Measurements from ENCODE around the gene RAB14.

The RAB14 gene

DNA sequence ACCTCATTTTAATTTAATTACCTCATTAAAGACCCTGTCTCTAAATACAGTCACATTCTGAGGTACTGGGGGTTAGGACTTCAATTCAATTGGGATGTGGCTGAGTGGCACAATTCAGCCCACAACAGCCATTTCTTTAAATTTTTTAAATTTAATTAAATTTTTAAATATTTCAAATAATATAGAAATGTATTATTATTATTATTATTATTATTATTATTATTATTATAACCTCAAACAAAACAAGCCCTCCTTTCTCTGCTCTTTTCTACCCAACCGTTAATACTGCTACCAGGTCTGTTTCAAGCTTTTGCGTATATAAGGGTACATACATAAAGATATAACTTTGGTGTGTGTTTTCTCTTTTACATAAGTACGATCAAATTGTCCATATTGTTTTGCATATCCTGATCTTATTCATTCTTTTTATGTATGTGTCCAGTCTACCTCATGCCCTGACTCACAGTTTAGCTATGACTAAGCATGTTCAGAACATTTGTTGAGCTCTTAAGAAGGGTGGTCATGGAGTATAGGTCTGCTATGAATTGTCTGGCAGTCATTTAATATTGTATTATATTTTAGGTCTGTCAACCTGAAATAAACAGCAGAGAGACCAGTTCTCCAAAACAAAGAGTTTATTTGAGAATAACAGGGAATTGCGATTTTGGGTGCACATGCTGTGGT lies 16.1 kb upstream of the RAB14 start:
- Histone ChIP-seq H3K27ac (ENCODE audit: low read length) (no peak overlapping the region), H3K27me3 (ENCODE audit: low read depth, low read length) (no peaks in the 10 kb centered on the region), H3K4me3 (ENCODE audit: low read depth in 1 of 2, low read length in 2 of 2) (no peak overlapping the region), H3K36me3 (ENCODE audit: control insufficient read depth in 1 of 2, insufficient read depth in 2 of 2, low read length in 2 of 2) (no peaks in the 10 kb centered on the region), H3K9me3 (ENCODE audit: control insufficient read depth in 1 of 2, low read length in 2 of 2) (no peaks in the 10 kb centered on the region), H3K4me1 (ENCODE audit: control insufficient read depth in 1 of 2, insufficient read depth in 2 of 2, low read length in 2 of 2) (peaks cover 0 to 4% of the 10 kb centered on the region in 2 donors)

DNA sequence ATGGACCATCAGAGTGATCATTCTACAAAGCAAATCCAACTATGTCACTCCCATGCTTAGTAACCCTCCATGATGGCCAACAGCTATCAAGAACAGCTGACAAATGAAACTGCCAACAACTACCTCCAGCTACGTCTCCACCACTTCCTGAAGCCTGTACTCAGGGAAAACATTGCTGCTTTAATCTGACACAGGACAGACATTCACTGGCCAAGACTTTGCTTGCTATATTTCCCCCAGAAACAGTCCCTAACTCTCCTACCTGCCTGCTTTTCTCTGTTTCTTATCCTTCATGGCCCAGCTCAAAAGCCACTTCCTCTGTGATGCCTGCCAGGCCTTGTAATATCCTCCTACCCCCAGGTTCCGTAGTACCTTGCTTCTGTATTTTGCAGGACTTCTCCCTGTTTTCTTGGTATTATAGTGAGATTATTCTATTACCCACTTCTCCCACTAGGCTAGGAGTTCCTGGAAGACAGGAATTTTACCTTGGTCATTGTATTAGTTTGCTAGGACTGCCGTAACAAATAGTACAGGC lies 14.7 kb upstream of the RAB14 start:
- Histone ChIP-seq H3K27ac (ENCODE audit: low read length) (no peak overlapping the region), H3K27me3 (ENCODE audit: low read depth, low read length) (no peaks in the 10 kb centered on the region), H3K4me1 (ENCODE audit: control insufficient read depth in 1 of 2, insufficient read depth in 2 of 2, low read length in 2 of 2) (no peaks in the 10 kb centered on the region), H3K9me3 (ENCODE audit: control insufficient read depth in 1 of 2, low read length in 2 of 2) (no peaks in the 10 kb centered on the region), H3K36me3 (ENCODE audit: control insufficient read depth in 1 of 2, insufficient read depth in 2 of 2, low read length in 2 of 2) (no peaks in the 10 kb centered on the region), H3K4me3 (ENCODE audit: low read depth in 1 of 2, low read length in 2 of 2) (no peak overlapping the region)

DNA sequence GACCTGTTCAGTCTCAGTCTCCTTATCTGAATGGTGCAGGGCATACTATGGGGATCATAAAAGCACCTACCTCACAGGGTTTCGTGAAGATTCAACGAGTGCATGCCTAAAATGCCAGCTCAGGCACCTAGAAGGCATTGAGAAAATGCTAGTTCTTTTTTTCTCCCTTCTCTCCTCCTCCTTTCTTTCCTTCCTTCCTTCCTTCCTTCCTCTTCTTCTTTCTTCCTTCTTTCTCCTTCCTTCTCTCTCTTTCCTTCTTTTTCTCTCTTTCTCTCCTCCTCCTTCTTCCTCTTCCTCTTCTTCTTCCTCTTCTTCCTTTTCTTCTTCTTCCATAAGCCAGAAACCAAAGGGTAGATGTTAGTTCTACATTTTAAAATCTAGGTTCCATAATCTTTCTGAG lies 12.3 kb upstream of the RAB14 start:
- no peaks in the 10 kb centered on the region for H3K27me3 ChIP-seq (ENCODE audit: low read depth, low read length)
- H3K27ac ChIP-seq (ENCODE audit: low read length) = no peak overlapping the region
- H3K4me1 ChIP-seq (ENCODE audit: control insufficient read depth in 1 of 2, insufficient read depth in 2 of 2, low read length in 2 of 2) = no peaks in the 10 kb centered on the region
- H3K36me3 ChIP-seq (ENCODE audit: control insufficient read depth in 1 of 2, insufficient read depth in 2 of 2, low read length in 2 of 2) = no peaks in the 10 kb centered on the region
- H3K4me3 ChIP-seq (ENCODE audit: low read depth in 1 of 2, low read length in 2 of 2) = no peak overlapping the region
- H3K9me3 ChIP-seq (ENCODE audit: control insufficient read depth in 1 of 2, low read length in 2 of 2) = no peaks in the 10 kb centered on the region

DNA sequence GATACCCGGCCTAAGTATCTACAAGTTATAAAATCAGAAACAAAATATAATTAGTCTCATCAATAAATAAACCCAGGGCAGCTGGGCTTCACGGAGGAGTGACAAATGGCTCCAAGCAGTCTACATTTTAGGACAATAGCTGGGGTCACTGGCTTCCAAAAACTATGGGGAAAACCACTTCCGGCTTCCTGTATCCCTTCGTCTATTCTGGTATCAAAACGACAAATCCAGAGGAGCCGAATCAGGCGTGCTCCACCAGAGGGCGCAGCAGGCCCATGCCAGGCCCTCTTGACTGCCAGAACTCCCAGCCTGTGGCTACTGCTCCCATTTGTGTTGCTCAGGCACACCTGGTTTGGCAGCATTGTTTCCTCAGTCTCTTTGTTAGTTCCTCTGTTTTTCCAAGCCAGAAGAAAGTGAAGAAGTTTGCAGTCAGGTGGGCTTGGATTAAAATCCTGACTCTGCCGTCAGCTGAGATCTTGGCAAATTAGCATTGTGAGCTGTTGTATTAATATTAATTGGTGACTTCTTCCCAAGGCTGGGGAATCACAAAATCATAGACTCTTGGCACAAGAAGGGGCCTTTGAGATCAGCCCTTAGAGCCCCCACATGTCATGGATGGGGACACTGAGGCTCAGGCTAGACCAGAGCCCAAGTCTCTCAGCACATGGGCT lies 11.6 kb upstream of the RAB14 start:
- Histone ChIP-seq H3K4me1 (ENCODE audit: control insufficient read depth in 1 of 2, insufficient read depth in 2 of 2, low read length in 2 of 2) (no peaks in the 10 kb centered on the region), H3K9me3 (ENCODE audit: control insufficient read depth in 1 of 2, low read length in 2 of 2) (no peaks in the 10 kb centered on the region), H3K27me3 (ENCODE audit: low read depth, low read length) (no peaks in the 10 kb centered on the region), H3K4me3 (ENCODE audit: low read depth in 1 of 2, low read length in 2 of 2) (no peak overlapping the region), H3K36me3 (ENCODE audit: control insufficient read depth in 1 of 2, insufficient read depth in 2 of 2, low read length in 2 of 2) (no peaks in the 10 kb centered on the region), H3K27ac (ENCODE audit: low read length) (no peak overlapping the region)

DNA sequence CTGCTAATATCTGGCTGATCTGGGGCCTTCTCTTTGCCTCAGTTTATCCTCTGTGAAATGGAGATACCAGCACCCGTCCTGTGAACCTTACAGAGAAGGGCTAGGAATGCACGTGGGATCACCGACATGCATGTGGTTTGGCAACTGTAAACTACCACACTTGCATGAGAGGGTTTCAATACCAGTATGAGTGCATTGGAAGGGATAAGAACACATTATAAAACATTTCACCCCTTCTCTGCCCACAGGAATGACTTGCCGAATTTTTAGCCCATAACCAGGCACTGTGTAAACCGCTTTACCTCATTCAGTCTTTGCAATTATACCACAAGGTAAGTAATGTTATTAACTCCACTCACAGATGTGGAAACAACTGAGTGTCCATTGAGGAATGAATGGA lies 8.9 kb upstream of the RAB14 start:
- Histone ChIP-seq H3K4me1 (ENCODE audit: control insufficient read depth in 1 of 2, insufficient read depth in 2 of 2, low read length in 2 of 2) (no peaks in the 10 kb centered on the region), H3K27ac (ENCODE audit: low read length) (no peak overlapping the region), H3K36me3 (ENCODE audit: control insufficient read depth in 1 of 2, insufficient read depth in 2 of 2, low read length in 2 of 2) (no peaks in the 10 kb centered on the region), H3K4me3 (ENCODE audit: low read depth in 1 of 2, low read length in 2 of 2) (no peak overlapping the region), H3K9me3 (ENCODE audit: control insufficient read depth in 1 of 2, low read length in 2 of 2) (no peaks in the 10 kb centered on the region), H3K27me3 (ENCODE audit: low read depth, low read length) (no peaks in the 10 kb centered on the region)

DNA sequence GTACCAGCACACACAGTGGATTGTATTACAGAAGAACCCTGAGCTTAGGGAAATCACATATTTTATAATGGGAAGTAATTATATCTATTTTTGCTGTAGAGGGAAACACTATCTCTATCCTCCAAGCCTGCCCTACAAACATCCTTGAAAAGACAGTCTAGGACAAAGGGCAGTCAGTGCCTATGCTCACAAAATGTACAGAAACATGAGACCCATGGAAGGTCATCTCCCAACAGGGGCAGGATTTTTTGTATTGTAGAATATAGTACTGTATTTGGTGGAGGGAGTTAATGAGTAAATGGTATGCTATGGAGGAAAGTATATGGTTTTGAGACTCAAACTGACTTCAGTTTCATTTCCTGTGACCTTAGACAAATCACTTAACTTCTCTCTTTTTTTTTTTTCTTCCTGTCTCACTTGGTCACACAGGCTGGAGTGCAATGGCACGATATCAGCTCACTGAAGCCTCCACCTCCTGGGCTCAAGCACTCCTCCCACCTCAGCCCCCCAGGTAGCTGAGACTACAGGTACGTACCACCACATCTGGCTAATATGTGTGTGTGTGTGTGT lies 5.8 kb upstream of the RAB14 start:
- no peak overlapping the region for H3K27ac ChIP-seq (ENCODE audit: low read length)
- H3K36me3 ChIP-seq (ENCODE audit: control insufficient read depth in 1 of 2, insufficient read depth in 2 of 2, low read length in 2 of 2) = no peaks in the 10 kb centered on the region
- H3K4me1 ChIP-seq (ENCODE audit: control insufficient read depth in 1 of 2, insufficient read depth in 2 of 2, low read length in 2 of 2) = peaks cover 0 to under 1% of the 10 kb centered on the region in 2 donors
- no peaks in the 10 kb centered on the region for H3K9me3 ChIP-seq (ENCODE audit: control insufficient read depth in 1 of 2, low read length in 2 of 2)
- no peak overlapping the region for H3K4me3 ChIP-seq (ENCODE audit: low read depth in 1 of 2, low read length in 2 of 2)
- H3K27me3 ChIP-seq (ENCODE audit: low read depth, low read length) = no peaks in the 10 kb centered on the region

DNA sequence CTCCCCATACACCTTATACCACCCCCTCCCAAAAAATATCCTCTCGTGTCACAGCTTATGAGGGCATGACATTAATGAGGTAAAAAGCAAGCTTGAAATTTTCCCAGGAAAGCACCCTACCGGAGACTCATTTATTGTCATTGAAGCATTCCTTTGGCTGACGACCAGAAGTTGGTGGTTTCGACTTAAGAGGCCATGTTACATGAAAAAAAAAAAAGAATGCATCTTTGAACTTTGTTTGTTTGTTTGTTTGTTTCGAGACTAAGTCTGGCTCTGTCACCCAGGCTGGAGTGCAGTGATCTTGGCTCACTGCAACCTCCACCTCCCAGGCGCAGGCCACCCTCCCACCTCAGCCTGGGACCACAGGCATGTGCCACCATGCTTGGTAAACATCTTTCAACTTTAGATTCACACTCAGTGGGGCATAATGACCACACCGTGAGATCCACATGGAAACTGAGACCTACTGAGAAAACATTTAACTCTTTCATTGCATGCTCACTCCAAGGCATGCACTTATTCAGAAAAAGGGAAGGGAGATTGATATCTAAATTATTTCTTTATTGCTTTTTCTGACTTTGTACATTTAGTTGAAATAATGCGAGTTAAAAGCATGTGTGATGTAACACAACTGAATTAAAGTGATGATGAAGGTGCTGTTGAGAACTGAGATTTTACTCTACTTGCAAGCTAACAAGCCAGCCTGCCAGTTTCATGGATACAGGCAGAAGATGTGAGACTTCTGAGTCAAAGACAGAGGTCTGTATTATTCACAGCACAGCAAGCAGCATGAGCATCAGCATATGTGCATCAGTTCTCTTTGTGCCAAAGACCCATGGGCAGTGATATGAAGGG lies 5.1 kb upstream of the RAB14 start:
- H3K9me3 ChIP-seq (ENCODE audit: control insufficient read depth in 1 of 2, low read length in 2 of 2) = no peaks in the 10 kb centered on the region
- H3K27ac ChIP-seq (ENCODE audit: low read length) = no peak overlapping the region
- H3K4me1 ChIP-seq (ENCODE audit: control insufficient read depth in 1 of 2, insufficient read depth in 2 of 2, low read length in 2 of 2) = peaks cover 0 to 5% of the 10 kb centered on the region in 2 donors
- no peak overlapping the region for H3K4me3 ChIP-seq (ENCODE audit: low read depth in 1 of 2, low read length in 2 of 2)
- no peaks in the 10 kb centered on the region for H3K27me3 ChIP-seq (ENCODE audit: low read depth, low read length)
- no peaks in the 10 kb centered on the region for H3K36me3 ChIP-seq (ENCODE audit: control insufficient read depth in 1 of 2, insufficient read depth in 2 of 2, low read length in 2 of 2)

DNA sequence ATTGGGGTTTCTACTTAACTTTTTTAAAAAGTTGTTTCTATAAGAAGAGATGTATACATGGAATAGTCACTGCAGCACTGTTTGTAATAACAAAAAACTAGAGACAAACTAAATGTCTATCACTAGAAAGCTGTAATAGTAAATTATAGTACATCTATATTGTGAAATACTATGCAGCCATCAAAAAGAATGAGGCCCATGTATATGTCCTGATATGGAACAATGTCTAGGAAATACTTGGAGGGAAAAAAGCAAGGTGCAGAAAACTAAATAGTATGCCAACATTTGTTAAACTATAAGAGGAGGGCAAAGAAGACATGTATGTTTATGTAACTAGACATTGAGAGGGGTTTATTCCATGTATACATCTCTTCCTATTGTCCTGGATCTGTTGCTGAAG lies 2.9 kb upstream of the RAB14 start:
- Histone ChIP-seq H3K27ac (ENCODE audit: low read length) (no peak overlapping the region), H3K9me3 (ENCODE audit: control insufficient read depth in 1 of 2, low read length in 2 of 2) (no peaks in the 10 kb centered on the region), H3K4me3 (ENCODE audit: low read depth in 1 of 2, low read length in 2 of 2) (no peak overlapping the region), H3K27me3 (ENCODE audit: low read depth, low read length) (no peaks in the 10 kb centered on the region), H3K36me3 (ENCODE audit: control insufficient read depth in 1 of 2, insufficient read depth in 2 of 2, low read length in 2 of 2) (no peaks in the 10 kb centered on the region), H3K4me1 (ENCODE audit: control insufficient read depth in 1 of 2, insufficient read depth in 2 of 2, low read length in 2 of 2) (peaks cover 4 to 16% of the 10 kb centered on the region in 2 donors)

DNA sequence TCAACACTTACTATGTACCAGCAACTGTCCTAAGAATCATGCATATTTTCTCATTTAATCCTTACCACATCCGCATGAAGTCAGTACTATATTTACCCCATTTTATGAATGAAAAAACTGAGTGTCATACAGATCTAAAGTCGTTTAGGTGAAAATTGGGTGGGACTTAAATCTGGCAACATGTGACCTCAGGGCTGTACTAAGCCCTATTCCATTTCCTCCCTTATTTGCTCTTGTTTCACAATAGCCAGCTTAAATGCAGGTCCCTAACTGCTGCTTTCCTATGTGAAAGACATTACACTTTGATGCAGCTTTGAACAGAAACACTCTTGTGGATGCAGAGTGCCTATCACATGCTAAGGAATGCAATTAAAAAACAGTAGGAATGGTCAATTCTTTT lies 2.5 kb upstream of the RAB14 start:
- Histone ChIP-seq H3K4me1 (ENCODE audit: control insufficient read depth in 1 of 2, insufficient read depth in 2 of 2, low read length in 2 of 2) (peaks cover 8 to 21% of the 10 kb centered on the region in 2 donors), H3K27ac (ENCODE audit: low read length) (no peak overlapping the region), H3K36me3 (ENCODE audit: control insufficient read depth in 1 of 2, insufficient read depth in 2 of 2, low read length in 2 of 2) (no peaks in the 10 kb centered on the region), H3K4me3 (ENCODE audit: low read depth in 1 of 2, low read length in 2 of 2) (no peak overlapping the region), H3K9me3 (ENCODE audit: control insufficient read depth in 1 of 2, low read length in 2 of 2) (no peaks in the 10 kb centered on the region), H3K27me3 (ENCODE audit: low read depth, low read length) (no peaks in the 10 kb centered on the region)

DNA sequence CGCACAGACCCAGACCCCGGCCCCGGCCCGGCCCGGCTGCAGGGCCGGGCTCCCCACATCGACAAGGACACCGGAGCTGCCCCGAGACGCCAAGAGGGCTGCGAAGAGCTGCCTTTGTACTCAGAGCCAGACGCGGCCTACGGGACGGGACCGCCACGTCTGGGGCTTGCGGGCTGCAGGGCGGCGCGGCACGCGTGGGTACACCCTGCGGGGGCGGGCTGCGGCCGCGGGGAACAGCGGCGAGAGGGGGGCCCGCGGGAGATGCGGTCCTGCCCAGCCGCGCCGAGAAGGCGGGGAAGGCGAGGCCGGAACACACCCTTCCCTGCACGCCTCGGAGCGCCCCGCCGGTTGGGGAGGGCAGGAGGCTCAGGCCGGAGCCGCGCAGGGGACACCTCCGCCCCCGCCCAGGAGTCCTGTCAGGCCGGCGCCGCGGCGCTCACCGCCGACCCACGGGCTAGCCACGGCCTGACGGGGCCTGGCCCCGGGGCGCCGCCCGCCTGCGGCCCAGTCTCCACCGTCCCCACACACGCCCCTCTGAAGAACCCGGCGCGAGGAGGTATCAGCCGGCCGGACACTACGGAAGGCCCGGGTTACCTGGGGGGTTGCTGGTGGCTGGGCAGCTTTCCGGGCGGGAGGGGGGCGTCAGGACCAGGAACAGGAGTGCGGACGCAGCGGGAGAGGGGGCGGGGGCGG lies 478 bp downstream of the RAB14 start:
- Histone ChIP-seq H3K4me3 (ENCODE audit: low read depth in 1 of 2, low read length in 2 of 2) (peak overlapping the region; percentile 85 to 87), H3K27ac (ENCODE audit: low read length) (peak overlapping the region; percentile 76), H3K9me3 (ENCODE audit: control insufficient read depth in 1 of 2, low read length in 2 of 2) (no peaks in the 10 kb centered on the region), H3K4me1 (ENCODE audit: control insufficient read depth in 1 of 2, insufficient read depth in 2 of 2, low read length in 2 of 2) (peaks cover 18 to 50% of the 10 kb centered on the region in 2 donors), H3K36me3 (ENCODE audit: control insufficient read depth in 1 of 2, insufficient read depth in 2 of 2, low read length in 2 of 2) (no peaks in the 10 kb centered on the region), H3K27me3 (ENCODE audit: low read depth, low read length) (no peaks in the 10 kb centered on the region)
